ENCODE results near the gene ZMIZ1.

The ZMIZ1 gene

GRCh38 chr10:79220307-79220706 lies 151.5 kb downstream of the ZMIZ1 start:
- peak; percentile 66 for DNase-seq

- peak; percentile 66 for DNase-seq
Observed at GRCh38 chr10:79221110-79222051, 152.6 kb downstream of the ZMIZ1 start.

- DNase-seq: no peak
Observed at GRCh38 chr10:79222186-79222585, 153.4 kb downstream of the ZMIZ1 start.

GRCh38 chr10:79223091-79224048 lies 154.6 kb downstream of the ZMIZ1 start:
- peak; percentile 99 for DNase-seq

DNA sequence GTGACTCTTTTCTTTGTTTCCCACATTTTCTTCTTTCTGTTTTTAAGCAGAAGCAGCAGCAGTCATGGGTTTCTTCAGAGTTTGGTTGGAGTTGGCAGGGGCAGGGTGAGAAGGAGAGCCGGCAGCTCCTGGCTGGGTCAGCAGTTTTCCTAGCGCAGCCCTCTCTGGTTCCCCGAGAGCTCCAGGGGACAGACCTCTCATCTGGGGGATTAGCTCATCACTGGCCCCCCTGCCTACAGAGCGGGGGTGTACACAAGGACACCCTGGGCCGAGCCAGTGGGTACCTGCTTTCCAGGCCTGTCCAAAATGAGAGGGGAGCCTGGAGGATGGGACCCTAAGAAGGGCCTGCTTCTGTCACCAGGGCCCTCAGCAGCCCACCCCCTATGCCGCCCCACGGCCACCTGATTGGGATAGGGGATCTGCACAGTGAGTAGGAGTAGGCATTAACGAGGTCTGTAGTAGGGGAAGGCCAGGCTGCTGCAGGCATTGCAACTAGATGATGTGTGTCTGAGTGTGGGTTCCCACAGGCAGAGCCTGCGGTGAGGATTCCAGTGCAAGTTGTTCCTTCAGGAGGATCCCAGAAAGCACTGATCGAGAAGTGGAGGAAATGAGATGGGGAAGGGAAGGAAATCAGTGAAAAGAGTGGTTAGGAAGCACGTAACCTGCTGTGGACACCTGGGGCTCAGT lies 155.6 kb downstream of the ZMIZ1 start:
- DNase-seq: peak; percentile 66

- DNase-seq: no peak
Observed at GRCh38 chr10:79224992-79225391, 156.2 kb downstream of the ZMIZ1 start.

- DNase-seq: no peak
Observed at GRCh38 chr10:79226391-79227245, 157.9 kb downstream of the ZMIZ1 start.

GRCh38 chr10:79229071-79229541 lies 160.3 kb downstream of the ZMIZ1 start:
- peak; percentile 98 for DNase-seq

DNA sequence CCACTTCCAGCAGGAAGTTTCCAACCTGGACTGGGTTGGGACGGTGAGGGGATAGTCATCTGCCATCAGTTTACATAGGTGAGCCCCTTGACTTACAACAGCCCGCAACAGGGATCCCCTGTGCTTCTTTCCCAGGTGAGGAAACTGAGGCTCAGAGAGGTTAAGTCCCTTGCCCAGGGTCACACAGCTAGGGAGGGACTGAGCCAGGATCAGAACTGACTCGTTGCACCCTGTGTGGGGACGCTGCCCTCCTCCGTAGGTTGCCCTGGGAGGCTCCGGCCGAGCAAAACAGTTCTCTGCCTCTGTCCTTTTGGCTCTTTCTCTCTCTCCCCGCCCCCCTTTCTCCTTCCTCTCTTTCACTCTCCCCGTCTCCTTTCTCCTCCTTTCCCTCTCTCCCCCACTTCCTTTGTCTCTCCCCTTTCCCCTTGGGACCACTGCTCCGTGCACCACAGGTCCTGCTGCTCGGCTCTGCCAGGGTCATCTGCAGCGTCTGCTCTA lies 161.1 kb downstream of the ZMIZ1 start:
- no peak for DNase-seq

DNA sequence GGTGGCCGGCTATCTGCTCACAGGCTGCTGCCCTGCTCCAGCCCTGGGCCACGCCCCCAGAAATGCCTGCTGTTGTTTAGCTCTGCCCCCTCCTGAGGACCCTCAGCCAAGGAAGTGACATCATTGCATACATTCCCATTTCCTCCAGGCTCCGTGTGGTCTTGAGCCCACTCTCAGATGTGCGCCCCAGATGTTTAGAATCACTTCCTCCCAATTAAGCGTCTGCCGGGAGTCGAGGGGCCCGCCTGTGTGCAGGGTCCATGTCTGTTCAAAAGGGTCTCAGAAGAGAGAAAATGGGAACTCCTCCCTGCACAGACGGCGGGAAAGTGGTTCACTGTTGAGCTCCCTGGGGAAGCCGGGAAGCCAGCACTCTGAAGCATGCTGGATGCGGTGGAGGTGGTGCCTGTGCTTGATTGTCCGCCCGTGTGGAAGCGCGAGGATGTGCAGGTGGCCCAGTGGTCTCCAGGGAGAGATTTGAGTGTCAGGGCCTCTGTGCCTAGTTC lies 161.6 kb downstream of the ZMIZ1 start:
- peak; percentile 90 for DNase-seq

DNA sequence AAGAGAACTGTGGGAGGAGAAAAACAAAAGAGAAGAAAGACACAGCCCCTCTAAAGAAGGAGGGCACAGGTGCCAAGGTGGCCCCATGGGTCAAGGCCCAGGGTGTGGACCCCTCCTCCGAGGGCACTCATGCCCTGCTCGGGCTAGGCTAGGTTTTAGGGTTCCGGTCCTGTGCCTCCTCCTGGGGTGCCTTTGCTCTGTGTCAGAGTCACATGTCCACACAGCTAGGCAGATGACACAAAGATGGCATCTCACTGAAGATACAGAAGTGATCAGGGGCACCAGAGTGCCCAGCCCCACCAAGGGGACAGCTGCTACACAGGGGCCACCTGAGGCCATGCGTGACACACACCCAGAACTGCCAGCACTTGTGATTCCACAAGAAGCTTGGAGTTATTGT lies 162.1 kb downstream of the ZMIZ1 start:
- no peak for DNase-seq

- no peak for DNase-seq
Observed at GRCh38 chr10:79231908-79232307, 163.1 kb downstream of the ZMIZ1 start.

DNA sequence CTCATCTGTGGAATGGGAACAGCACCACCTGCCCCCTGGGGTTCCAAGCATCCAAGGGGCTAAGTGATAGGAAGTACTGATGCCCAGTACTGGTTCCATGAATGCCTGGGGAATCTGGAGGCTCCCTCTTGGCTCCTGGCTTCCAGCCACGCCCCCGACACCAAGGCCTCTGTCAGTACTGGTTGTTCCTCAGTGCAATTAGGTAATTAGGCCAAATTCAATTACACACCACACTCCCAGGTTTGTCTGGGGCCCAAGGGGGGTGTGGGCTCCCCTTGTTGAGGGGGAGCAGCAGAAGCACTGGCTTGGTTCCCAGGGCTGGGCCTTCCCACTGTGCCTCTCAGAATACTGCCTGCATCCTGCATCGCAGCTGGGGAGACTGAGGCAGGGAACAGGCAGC lies 164.1 kb downstream of the ZMIZ1 start:
- DNase-seq: no peak

DNA sequence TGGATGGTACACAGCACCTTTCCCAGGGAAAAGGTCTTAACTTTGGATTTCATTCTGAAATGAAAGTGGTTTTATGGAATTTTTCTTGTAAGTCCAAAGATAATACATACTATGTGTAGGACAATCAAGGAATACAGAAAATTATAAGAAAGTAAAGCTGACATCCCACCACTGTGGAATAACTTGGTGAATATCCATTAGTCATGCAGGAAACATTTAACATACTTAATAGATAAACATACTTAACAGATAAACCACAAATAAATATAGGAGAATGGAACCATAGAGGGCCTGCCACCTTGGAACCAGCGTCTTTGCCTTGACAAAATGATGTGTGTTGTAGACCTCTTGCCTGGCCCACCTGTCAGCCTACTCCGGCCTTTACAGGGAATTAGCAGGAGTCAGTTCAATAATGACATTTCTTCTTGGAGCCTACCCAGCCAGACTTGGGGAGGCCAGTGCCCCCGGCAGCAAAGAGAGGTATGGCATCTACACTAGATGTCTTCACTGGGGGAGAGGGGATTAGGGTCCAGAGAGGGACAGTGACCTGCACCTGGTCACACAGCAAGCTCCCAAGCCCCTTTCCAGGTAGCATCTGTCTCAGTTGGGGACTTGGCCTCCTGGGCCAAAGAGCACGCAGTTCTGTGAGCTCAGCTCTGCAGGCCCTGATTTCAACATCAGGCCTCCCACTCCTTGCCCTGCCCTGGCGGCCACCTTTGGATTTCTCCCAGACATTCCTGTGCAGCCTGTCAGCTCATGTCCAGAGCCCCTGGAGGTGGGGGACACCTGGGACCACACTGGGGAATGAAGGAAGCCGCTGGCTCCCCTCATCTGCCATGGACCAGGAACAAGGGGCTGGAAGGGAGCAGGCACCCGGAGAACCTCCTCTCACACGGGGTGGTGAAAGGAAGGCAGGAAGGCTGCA lies 165.9 kb downstream of the ZMIZ1 start:
- no peak for DNase-seq

GRCh38 chr10:79235765-79236432 lies 167.1 kb downstream of the ZMIZ1 start:
- no peak for DNase-seq

- peak; percentile 67 for DNase-seq
Observed at GRCh38 chr10:79236433-79236765, 167.6 kb downstream of the ZMIZ1 start.

- peak; percentile 92 for DNase-seq
Observed at GRCh38 chr10:79237454-79238157, 168.8 kb downstream of the ZMIZ1 start.

DNA sequence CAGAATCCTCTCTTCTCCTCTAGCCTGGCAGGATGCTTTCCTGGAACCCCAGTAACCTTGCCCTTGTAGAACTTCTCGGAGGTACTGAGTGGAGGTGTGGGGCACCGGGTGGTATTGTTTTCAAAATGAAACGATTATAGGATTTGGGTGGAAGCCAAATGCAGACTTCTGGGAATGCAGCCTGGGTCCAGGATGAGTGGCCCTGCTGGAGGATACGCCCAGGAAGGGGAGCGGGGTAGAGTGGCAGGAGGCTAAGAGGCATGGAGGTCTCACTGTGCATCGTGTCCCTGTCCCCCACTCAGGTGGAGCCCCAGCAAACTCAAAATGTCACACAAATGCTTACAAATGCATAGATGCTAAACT lies 169.4 kb downstream of the ZMIZ1 start:
- no peak for DNase-seq

DNA sequence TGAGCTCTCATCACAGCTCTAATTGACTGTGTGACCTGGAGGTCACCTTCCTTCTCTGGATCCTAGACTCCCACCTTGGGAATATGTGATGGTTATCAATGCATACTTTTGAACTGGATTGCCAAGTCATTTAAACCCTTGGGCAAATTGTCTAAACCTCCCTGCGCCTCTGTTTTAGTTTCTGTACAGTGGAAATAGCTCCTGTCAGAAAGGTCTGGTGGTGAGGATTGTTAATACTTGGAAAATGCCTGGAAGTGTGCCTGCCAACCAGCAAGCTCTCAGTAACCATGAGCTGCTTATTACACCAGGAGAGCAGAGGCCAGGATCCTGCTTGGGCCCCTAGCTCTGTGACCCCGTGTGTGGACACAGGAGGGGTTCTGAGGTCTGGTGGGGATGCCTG lies 169.8 kb downstream of the ZMIZ1 start:
- DNase-seq: peak; percentile 76
